Lung (tissue), 12 donors: ENCODE measurements around the gene DCUN1D3. TPM values are rescaled to one million over a fixed set of nuclear protein-coding genes. Genes with fewer than 3 reads are reported as not detected.

Source experiments
- ATAC-seq: fragments of 200-7000 bp; cut with Tn5 transposase; one replicate; pipeline ENCODE4 v1.9.1; 2020; ENCODE audit warnings: moderate number of reproducible peaks; ENCODE audit not compliant: insufficient read depth, low FRiP score
- DNase-seq, 3 donors: peaks; one replicate each; pipeline ENCODE4 v3.0.0-alpha.2; 2013 to 2017
- H3K27ac ChIP-seq, 2 donors: one replicate each; pipeline ENCODE4 v1.5.1; 2013; ENCODE audit warnings: mild to moderate bottlenecking in 2 of 2, moderate library complexity in 2 of 2, control low read depth in 1 of 2, inconsistent platforms in 1 of 2, low read depth in 1 of 2, low read length in 1 of 2
- H3K27me3 ChIP-seq, 3 donors: one replicate each; pipeline ENCODE4 v1.5.1; 2013; ENCODE audit warnings: low read length in 2 of 3; ENCODE audit not compliant: control insufficient read depth in 3 of 3, insufficient read depth in 3 of 3
- H3K36me3 ChIP-seq, 4 donors: one replicate each; pipeline ENCODE4 v1.5.1; 2013; ENCODE audit warnings: low read length in 4 of 4, mild to moderate bottlenecking in 1 of 4, moderate library complexity in 1 of 4; ENCODE audit not compliant: control insufficient read depth in 4 of 4, insufficient read depth in 4 of 4
- H3K4me1 ChIP-seq, 5 donors: one replicate each; pipeline ENCODE4 v1.5.1; 2013; ENCODE audit warnings: low read length in 5 of 5, mild to moderate bottlenecking in 2 of 5, moderate library complexity in 1 of 5; ENCODE audit not compliant: control insufficient read depth in 5 of 5, insufficient read depth in 5 of 5
- H3K4me3 ChIP-seq: one replicate; pipeline ENCODE4 v1.5.1; 2013; ENCODE audit warnings: mild to moderate bottlenecking, control low read depth, moderate library complexity
- H3K9ac ChIP-seq, 2 donors: one replicate each; pipeline ENCODE4 v1.5.1; 2013; ENCODE audit warnings: low read length in 2 of 2, control low read depth in 1 of 2; ENCODE audit not compliant: insufficient read depth in 1 of 2
- H3K9me3 ChIP-seq, 4 donors: one replicate each; pipeline ENCODE4 v1.5.1; 2013; ENCODE audit warnings: low read length in 3 of 4, mild to moderate bottlenecking in 1 of 4, moderate library complexity in 1 of 4; ENCODE audit not compliant: control insufficient read depth in 4 of 4, insufficient read depth in 3 of 4
- CTCF ChIP-seq: IDR thresholded peaks from 2 replicates; pipeline ENCODE4 v1.5.1; 2012; ENCODE audit warnings: mild to moderate bottlenecking; ENCODE audit errors: control extremely low read depth, extremely low read depth
- WGBS, 2 donors: extraction: QIAGEN DNeasy Blood & Tissue Kit; methylation state at CpG; one replicate each; pipeline ENCODE4 v1.1.7; 2013; 5-methylcytosine and 5-hydroxymethylcytosine counted together
- polyA plus RNA-seq, 2 donors: library from polyadenylated mRNA; stranded (reverse); fragments of 200-250 nt; gene quantifications; one replicate each; pipeline ENCODE4 v1.2.1, GENCODE V29; 2013
- total RNA-seq, 2 donors: library from RNA; depleted of rRNA in 1 of 2; stranded (reverse); fragments of >200 nt in 1 of 2; gene quantifications; one replicate each; pipeline ENCODE4 v1.2.1, GENCODE V29; 2014 to 2021
- donor health status: control.
- donor health status: control.
- donor health status: Bipolar disorder and iron deficiency.
- donor health status: healthy.
- donor health status: DM: yes; HTN: yes; CAD: no.

The DCUN1D3 gene
- total and polyA plus RNA-seq, 4 donors, result 6.1 to 27.8 (median 9.4) TPM

DNA sequence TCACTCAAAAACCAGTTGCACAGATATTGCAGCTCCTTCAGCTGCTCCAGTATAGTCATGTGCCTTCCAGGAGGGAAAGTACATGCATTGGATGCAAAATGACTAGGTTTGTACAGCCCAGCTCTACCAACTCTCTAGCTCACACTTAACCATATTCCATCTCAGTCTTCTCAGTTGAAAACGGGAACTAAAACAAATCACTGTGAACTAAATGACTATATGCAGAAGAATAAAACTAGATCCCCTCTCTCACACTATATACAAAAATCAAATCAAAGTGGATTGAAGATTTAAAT is 24.9 kb downstream of the DCUN1D3 start:
- DNase-seq, result no peak
- 56 to 75% methylated on average over 1 of the region's 1 CpG for WGBS, 2 donors
- peaks cover 0 to 2% (median under 1%) of the 10 kb centered on the region in 4 donors for H3K36me3 ChIP-seq
- no peak for TF ChIP-seq CTCF
- H3K27me3 ChIP-seq, result no peaks in the 10 kb centered on the region
- no peak overlapping the region for H3K4me3 ChIP-seq
- H3K9ac ChIP-seq, result no peak overlapping the region
- no peak overlapping the region for H3K27ac ChIP-seq
- no peak for ATAC-seq
- no peaks in the 10 kb centered on the region for H3K9me3 ChIP-seq
- peaks cover 12 to 62% (median 18%) of the 10 kb centered on the region in 5 donors for H3K4me1 ChIP-seq

GRCh38 chr16:20874088-20874581 is 26.0 kb downstream of the DCUN1D3 start:
- Histone ChIP-seq H3K4me1 (peaks cover 13 to 59% (median 29%) of the 10 kb centered on the region in 5 donors), H3K27ac (no peak overlapping the region), H3K27me3 (no peaks in the 10 kb centered on the region), H3K9me3 (no peaks in the 10 kb centered on the region), H3K4me3 (no peak overlapping the region), H3K36me3 (peaks cover 0 to 2% (median under 1%) of the 10 kb centered on the region in 4 donors), H3K9ac (no peak overlapping the region)
- no peak for TF ChIP-seq CTCF
- DNase-seq, result no peak
- no peak for ATAC-seq
- 63 to 70% methylated on average over 4 of the region's 4 CpGs for WGBS, 2 donors

DNA sequence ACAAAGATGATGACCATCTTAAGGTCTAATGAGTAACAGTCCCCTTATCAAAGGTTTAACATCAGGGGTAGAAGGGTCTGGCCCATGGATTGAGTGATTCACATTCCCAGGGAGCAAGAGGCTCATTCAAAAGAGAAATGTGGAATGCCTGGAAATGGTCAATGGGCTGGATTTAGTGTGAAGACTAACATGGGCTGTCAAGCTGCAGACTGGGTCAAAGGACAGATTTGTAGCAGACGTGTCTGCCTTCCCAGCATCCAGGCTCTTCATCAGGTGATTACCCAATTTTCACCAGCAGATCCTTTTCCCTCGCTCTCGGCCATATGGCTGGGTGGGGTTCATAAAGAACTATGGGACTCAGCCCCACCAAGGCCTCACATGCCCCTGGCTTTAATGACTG is 26.8 kb downstream of the DCUN1D3 start:
- no peak overlapping the region for H3K9ac ChIP-seq
- H3K27me3 ChIP-seq, result no peaks in the 10 kb centered on the region
- no peak for TF ChIP-seq CTCF
- no peak overlapping the region for H3K4me3 ChIP-seq
- no peak for ATAC-seq
- H3K9me3 ChIP-seq, result no peaks in the 10 kb centered on the region
- H3K4me1 ChIP-seq, result peaks cover 13 to 58% (median 34%) of the 10 kb centered on the region in 5 donors
- peaks cover 0 to 2% (median under 1%) of the 10 kb centered on the region in 4 donors for H3K36me3 ChIP-seq
- WGBS, 2 donors, result 89 to 95% methylated on average over 3 of the region's 3 CpGs
- no peak overlapping the region for H3K27ac ChIP-seq
- DNase-seq, result no peak
